ENCODE data around the gene PEX16.

GRCh38 chr11:45915446-45915845, 2.2 kb downstream of the PEX16 start:
- TF ChIP-seq POLR2A (IDR thresholded peaks at IDR 0.05) = no peak
- TF ChIP-seq EP300 (IDR thresholded peaks at IDR 0.05) = no peak
- no peak for TF ChIP-seq CTCF (IDR thresholded peaks at IDR 0.05)
- TF ChIP-seq POLR2AphosphoS5 (IDR thresholded peaks at IDR 0.05) = no peak
